NT2/D1 (cell line): Measurements from ENCODE around the gene MYB.

ENCODE experiments used
- SUZ12 ChIP-seq: IDR thresholded peaks from 2 replicates; pipeline ENCODE4 v1.6.1; 2011; ENCODE audit not compliant: insufficient read length, insufficient read depth; ENCODE audit errors: extremely low read depth
- YY1 ChIP-seq: IDR thresholded peaks from 2 replicates; pipeline ENCODE4 v1.6.1; 2011; ENCODE audit not compliant: insufficient read length, insufficient read depth
- ZNF274 ChIP-seq: IDR thresholded peaks from 2 replicates; pipeline ENCODE4 v1.6.1; 2011; ENCODE audit warnings: mild to moderate bottlenecking, low read depth, low read length

DNA sequence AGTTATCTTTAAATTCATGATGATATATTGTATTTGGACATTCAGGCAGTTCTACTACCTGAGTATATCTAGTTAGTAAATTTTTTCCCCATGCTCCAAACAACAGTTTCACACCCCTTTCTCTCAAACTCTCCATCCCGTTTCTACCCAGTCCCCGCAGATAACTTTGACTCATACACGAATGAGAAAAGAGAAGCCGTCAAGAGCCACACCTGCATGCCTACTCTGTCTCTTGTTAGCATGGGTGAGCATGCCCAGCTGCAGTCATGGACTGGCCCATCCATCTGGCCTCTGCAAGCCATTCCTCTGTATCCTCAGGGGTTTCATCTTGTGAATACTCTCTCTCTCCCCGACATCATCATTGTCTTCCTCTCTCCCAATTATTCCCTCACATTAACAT, 41.5 kb downstream of the MYB start:
- TF ChIP-seq YY1, result no peak
- TF ChIP-seq ZNF274, result no peak
- no peak for TF ChIP-seq SUZ12
